Superior temporal gyrus (tissue), 1 donor: ENCODE measurements around the gene ITGA6.
"Not testable (repeated sequence)": the region's sequence is repeated elsewhere in the genome, so short reads cannot be mapped to it uniquely, and the experiment has no call there.

Experiments
- DNase-seq: peaks from one replicate; pipeline ENCODE4 v3.0.0-alpha.2; 2016; ENCODE audit errors: extremely low spot score

ITGA6 gene

DNA sequence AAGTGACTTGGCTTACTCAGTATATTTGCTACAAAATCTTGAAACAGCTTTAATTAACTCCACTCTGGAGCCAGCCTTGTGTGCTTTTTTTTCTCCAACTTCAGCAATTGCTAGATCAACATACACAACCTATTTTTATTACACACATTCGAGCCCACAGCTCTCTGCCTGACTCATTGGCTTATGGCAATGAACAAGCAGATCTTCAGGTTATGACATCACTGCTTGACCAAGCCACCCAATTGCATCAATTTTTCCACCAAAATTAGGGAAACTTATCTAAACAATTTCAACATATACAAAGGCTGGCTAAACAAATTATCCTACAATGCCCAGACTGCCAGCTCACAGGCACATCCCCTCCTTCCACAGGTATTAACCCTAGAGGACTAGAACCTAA is 88.9 kb downstream of the ITGA6 start:
- DNase-seq = no peak

DNA sequence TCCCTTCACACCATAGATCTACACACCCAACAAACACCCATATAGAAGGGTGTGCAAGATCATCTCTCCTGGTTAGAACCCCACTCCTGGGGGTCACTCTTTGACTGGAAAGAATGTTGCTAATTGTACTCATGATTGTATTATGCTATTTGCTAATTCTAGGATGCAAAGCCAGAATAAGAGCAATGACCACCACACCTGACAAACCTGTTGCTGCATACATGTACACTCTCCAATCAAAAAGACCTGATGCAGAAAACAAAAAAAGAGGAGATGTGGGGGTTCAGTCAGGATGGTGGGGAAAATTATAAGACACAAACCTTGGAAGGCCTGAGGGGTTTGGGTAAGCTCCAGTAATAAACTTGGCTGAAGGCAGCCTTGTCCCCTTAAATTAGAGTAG is 91.6 kb downstream of the ITGA6 start:
- DNase-seq = no peak

DNA sequence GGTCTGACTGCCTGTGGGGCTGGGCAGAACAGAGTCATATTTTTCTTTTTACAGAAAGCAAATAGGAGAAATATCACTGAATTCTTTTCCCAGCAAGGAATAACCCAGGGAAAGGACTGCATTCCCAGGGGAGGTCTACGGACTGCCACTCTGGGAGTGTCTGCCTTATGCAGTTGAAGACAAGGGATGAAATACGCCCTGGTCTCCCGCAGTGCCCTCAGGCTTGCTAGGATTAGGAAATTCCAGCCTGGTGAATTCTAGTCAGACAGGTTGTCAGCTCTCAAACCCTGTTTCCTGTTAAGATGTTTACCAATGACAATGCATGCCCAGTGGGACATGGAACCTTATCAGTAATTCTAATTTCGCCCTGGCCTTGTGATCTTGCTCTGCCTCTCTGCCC is 98.2 kb downstream of the ITGA6 start:
- DNase-seq = no peak

DNA sequence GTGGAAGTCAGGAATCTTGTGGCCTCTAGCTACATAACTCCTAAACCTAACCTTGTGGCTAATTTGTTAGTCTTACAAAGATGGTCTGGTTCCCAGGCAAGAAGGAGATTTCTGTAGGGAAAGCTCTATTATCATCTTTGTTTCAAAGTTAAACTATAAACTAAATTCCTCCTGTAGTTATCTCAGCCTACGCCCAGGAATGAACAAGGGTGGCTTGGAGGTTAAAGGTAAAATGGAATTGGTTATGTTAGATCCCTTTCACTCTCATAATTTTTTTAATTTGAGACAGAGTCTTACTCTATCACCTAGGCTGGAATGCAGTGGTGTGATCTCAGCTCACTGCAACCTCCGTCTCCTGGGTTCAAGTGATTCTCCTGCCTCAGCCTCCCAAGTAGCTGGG is 103.9 kb downstream of the ITGA6 start:
- DNase-seq = no peak

DNA sequence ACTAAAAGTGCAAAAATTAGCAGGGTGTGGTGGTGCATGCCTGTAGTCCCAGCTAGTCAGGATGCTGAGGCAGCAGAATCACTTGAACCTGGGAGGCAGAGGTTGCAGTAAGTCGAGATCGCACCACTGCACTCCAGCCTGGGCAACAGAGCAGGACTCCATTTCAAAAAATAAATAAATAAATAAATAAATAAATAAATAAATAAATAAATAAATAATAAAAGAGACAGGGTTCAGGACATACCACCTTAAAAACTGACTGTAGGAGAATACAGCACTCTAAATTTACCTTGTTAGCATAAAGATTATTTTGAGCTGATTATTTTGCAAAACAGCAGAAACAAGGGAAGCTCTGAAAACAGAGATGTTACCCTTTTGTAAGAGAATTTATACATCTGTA is 105.1 kb downstream of the ITGA6 start:
- not testable (repeated sequence) for DNase-seq

DNA sequence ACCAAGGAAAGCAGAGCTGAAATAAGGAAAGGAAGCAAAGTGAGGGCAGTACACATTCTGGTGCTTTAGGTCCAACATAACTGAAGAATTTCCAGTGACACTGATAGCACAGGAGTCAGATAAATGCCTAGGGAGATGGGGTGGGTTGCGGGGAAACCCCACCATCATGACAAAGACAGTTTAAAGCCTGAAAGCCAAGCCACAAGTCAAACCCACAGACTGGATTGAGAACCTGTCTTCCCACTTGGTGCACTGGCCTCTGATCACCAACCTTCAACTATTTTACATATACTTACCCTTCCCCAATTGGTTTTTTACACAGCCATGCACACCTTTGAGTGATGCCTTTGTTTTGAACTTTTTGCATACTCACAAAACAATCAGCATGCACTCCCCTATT is 106.3 kb downstream of the ITGA6 start:
- DNase-seq = no peak

DNA sequence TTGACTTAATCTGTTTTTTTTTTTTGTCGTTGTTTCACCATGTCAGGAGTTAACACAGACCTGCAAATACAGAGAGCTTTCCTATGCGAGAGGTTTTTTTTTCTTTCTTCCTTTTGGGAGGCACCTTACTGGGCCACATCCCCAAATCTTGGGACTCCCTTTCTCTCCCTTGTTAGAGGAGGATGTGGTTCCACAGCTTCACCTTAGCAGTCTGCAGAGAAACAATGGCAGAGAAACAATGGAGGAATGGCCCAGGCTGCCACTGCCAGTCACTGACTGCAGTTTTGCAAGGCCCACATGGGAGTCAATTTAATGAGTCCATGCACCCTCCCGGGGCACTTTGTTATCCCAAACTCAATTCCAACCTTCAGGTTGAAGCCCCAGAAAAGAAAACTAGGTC is 107.7 kb downstream of the ITGA6 start:
- DNase-seq = no peak

DNA sequence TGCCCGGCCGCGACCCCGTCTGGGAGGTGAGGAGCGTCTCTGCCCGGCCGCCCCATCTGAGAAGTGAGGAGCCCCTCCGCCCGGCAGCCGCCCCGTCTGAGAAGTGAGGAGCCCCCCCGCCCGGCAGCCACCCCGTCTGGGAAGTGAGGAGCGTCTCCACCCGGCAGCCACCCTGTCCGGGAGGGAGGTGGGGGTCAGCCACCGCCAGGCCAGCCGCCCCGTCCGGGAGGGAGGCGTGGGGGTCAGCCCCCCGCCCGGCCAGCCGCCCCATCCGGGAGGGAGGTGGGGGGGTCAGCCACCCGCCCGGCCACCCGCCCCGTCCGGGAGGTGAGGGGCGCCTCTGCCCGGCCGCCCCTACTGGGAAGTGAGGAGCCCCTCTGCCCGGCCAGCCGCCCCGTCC is 110.5 kb downstream of the ITGA6 start:
- DNase-seq = not testable (repeated sequence)

DNA sequence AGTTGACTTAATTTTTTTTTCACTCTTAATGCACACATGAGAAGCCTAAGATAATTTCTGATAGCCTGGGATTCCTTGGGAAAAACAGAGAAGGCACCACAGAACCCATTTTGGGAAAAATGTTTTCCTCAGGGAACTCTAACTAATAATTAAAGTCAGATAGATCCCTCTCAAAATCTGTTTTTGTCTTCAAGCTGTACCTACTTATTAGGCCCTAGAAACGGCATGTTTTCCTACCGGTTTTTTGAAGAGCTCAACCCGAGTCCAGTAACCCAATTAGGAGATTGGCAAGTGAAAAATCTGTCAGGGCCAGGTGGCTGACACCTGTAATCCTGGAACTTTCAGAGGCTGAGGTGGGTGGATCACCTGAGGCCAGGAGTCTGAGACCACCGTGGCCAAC is 112.4 kb downstream of the ITGA6 start:
- no peak for DNase-seq

DNA sequence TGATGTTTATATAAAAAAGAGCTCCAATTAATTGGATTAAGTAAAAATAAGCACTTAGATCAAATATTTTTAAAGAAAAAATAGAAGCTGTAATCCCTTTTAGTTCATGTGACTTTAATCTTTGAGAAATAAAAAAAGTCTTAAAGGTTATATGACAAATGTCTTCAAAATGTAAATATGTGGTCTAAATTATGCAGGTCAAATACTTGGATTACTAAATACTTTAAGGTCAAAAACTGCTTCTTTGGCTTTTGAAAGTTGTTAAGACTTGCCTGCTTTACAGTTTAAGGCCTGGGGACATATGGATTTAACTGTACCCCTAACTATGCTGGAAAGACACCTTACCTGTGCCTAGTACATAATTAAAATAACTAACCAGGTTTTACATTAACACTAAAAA is 113.0 kb downstream of the ITGA6 start:
- no peak for DNase-seq

DNA sequence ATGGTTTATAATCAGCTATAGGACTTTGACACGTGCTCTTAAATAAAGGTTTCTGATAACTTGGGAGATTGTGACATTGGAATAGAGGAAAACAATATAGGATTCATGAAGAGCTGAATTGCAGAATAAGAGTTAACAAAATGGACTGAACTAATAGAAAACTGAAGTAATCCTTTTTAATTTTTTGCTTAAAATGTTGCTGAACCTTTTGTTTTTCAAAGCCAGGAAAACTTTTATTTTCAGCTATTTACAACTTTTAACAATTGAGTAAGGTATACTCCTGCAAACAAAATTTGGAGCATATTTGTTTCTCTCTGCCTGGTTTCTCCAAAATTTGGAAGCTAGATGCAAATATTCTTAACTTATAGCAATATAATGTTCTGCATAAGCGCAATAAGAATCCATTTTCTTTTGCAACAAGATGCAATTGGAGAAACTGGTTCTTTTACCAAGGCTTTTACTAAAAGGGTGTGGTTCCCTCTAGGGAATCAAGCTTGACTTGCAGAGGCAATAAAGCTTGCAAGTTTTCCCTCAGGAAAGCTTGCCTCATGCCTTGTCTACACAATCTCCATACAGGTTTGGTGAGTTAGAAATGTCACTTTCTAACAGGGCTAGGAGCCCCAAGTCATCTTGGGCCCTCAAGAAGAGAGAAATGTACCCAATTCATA is 118.2 kb downstream of the ITGA6 start:
- DNase-seq = no peak

DNA sequence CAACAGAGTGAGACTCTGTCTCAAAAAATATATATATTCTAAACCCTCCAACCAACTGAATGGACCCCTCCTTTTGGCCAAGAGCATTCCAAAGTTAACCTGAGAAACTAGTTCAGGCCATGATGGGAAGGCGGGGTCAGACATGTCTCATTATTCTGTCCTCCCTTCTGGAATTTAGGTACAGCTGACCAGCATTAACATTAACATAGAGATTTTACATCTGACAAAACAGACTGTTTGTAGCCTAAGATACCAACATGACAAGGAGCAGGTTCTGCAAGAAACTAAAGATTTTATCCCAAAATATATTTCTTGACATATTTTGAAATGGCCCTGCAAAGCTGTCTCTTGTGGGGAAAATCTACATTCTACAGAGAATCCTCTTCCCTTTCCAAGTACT is 121.7 kb downstream of the ITGA6 start:
- no peak for DNase-seq

DNA sequence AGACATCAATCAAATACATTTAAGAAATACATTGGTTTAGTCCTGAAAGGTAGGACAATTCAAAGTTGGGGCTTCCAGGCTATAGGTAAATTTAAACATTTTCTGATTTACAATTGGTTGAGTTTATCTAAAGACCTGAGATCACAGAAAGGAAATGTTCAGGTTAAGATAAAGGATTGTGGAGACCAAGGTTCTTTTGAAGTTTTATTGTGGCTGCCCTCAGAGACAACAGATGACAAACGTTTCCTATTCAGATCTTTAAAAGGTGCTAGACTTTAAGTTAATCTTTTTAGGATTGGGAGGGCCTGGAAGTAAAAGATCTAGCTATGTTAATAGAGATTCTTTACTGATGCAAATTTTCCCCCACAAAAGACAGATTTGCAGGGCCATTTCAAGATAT is 122.4 kb downstream of the ITGA6 start:
- not testable (repeated sequence) for DNase-seq

DNA sequence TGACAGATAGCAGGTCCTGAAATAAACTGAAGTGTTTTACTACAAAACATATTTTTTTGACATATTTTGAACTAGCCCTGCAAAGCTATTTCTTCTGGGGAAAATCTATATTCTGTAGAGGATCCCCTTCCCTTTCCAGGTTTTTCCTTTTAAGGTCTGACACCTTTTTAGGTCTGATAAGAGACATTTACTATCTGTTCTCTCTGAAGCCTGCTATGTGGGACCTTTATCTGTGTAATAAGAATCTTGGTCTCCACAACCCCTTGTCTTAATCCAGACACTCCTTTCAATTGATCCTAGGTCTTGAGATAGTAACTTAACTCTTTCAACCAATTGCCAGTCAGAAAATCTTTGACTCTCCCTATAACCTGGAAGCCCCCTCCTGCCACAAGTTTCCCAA is 123.0 kb downstream of the ITGA6 start:
- DNase-seq = no peak

DNA sequence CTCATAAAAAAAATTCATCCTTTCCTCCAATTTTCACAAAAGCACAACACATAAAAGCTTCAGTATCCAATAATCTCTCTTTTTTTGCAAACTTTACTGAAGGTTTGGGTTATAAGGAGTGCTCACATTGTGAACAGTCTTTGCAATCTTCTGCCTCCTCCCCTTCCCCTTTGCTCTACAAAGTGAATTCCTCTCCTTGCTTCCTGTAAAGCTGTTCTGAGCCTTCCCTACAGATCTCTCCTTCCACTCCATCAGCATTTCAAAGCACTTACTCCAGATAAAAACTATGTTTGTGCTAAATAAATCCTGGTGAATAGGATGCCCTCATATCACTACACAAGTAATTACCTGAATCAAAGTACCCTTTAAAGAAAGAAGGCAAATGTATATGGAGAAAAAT is 123.9 kb downstream of the ITGA6 start:
- no peak for DNase-seq

DNA sequence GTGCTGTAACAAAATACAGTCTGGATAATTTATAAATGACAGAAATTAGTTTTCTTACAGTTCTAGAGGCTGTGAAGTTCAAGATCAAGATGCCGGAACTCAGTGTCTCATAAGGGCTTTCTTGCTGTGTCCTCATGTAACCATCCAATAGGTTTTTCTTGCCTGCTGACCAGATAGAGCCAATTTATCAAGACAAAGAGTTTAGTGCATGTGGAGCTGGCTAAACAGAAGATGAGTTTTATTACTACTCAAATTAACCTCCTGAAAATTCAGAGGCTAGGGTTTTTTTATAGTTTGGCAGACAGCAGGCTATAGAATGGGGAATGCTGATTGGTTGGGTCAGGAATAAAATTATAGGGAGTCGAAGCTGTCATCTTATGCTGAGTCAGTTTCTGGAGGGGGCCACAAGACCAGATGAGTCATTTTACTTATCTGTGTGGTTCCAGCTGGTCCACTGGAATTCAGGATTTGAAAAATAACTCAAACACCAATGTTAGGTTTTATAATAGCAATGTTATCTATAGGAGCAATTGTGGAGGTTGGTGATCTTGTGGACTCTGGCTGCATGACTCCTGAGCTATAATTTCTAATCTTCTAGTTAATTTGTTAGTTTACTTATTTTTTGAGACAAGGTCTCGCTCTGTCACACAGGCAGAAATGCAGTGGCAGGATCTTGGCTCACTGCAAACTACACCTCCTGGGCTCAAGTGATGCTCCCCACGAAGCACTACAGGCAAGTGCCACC is 125.3 kb downstream of the ITGA6 start:
- DNase-seq = no peak

DNA sequence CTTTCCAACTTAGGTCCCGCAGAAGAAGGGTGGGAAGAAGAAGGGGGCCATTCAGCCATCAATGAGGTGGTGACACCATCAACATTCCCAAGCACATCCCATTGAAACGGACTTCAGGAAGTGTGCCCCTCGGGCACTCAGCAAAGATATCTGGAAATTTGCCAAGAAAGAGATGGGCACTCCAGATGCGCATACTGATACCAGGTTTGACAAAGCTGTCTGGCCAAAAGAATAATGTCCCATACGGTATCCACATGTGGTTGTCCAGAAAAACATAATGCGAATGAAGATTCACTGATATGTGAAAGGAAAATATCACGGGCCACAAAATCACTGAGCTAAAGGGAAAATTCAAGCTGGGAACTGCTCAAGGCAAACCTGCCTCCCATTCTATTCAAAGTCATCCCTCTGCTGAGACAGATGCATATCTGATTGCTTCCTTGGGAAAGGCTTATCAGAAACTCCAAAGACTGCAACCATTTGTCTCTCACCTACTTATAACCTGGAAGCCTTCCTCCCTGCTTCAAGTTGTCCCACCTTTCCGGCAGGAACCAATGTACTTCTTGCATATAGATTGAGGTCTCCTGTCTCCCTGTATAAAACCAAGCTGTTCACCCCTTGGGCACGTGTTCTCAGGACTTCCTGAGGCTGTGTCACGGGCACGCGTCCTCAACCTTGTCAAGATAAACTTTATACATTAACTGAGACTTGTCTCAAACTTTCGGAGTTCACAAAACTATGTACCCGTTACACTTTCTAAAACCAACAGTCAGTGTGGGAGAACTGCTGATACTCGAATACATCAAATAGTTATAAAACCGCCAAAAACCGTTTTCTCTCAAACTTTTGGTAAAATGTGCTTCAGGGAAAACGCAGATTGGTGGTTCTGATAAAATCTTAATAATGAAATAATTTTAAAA is 127.2 kb downstream of the ITGA6 start:
- DNase-seq = no peak

DNA sequence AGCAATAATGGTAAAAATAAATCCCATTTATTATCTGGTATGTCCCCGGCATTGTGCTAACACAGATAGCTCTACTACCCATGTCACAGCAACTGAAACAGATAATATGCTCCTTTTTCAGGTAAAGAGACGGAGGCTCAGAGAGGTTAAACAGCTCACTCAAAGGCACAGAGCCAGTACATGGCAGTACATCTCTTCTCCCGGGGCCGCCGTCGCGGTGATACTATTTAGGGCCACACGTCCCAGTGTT is 127.8 kb downstream of the ITGA6 start:
- DNase-seq = no peak
